HCT116 (cell line): ENCODE data around the gene ELL2.

ENCODE experiments used
- CEBPB ChIP-seq: IDR thresholded peaks from 2 replicates; pipeline ENCODE4 v1.6.1; 2012; ENCODE audit warnings: low read depth
- CTCF ChIP-seq, 3 experiments: fragments of 200-600 bp in 1 of 3; sonication (generic) in 1 of 3; IDR thresholded peaks in 2 of 3; conservative IDR thresholded peaks in 1 of 3; 2 replicates each; pipeline ENCODE4 v1.5.1; 2012 to 2017; ENCODE audit warnings: low read depth in 2 of 3, low read length in 2 of 3, antibody characterized with exemption in 1 of 3, borderline replicate concordance in 1 of 3, control low read depth in 1 of 3, mild to moderate bottlenecking in 1 of 3, mixed read lengths in 1 of 3, mixed run types in 1 of 3, moderate library complexity in 1 of 3; ENCODE audit not compliant: insufficient read depth in 1 of 3
- EZH2 ChIP-seq: fragments of 200-600 bp; sonication (generic); IDR thresholded peaks from 2 replicates; pipeline ENCODE4 v1.6.1; 2017; ENCODE audit warnings: antibody characterized with exemption, mixed run types
- EZH2phosphoT487 ChIP-seq: fragments of 200-600 bp; IDR thresholded peaks from 2 replicates; pipeline ENCODE4 v1.6.1; 2018; ENCODE audit warnings: antibody characterized with exemption, borderline replicate concordance
- POLR2A ChIP-seq: IDR thresholded peaks from 2 replicates; pipeline ENCODE4 v1.7.0; 2011; ENCODE audit warnings: borderline replicate concordance; ENCODE audit not compliant: insufficient read depth, insufficient read length; ENCODE audit errors: extremely low read depth
- POLR2AphosphoS5 ChIP-seq: IDR thresholded peaks from 2 replicates; pipeline ENCODE4 v1.6.1; 2011; ENCODE audit warnings: mild to moderate bottlenecking, low read depth, low read length, moderate library complexity
- REST ChIP-seq: IDR thresholded peaks from 2 replicates; pipeline ENCODE4 v1.6.1; 2012; ENCODE audit warnings: low read depth
- YY1 ChIP-seq: IDR thresholded peaks from 2 replicates; pipeline ENCODE4 v1.6.1; 2011; ENCODE audit warnings: low read length, low read depth, moderate library complexity, mild to moderate bottlenecking; ENCODE audit not compliant: insufficient replicate concordance; ENCODE audit errors: extremely low read depth
- ZNF274 ChIP-seq: fragments of 200-500 bp; sonication (Bioruptor generic); IDR thresholded peaks from 2 replicates; pipeline ENCODE4 v1.6.1; 2014; ENCODE audit warnings: mild to moderate bottlenecking, low read depth, low read length, inconsistent platforms
- TF ChIP-seq, protein P1 (sequence below): IDR thresholded peaks from 2 replicates; pipeline ENCODE4 v1.6.1; 2012

GRCh38 chr5:95967236-95967635, 5.6 kb upstream of the ELL2 start:
- TF ChIP-seq EZH2phosphoT487 (no peak), CTCF (IDR thresholded peaks at IDR 0.05 in 2 of 3, conservative IDR thresholded peaks at IDR 0.05 in 1 of 3; ENCODE audit: borderline replicate concordance in 1 of 3, insufficient read depth in 1 of 3, low read depth in 2 of 3, low read length in 2 of 3) (no peak), POLR2AphosphoS5 (no peak), EZH2 (no peak), YY1 (no peak), REST (no peak), ZNF274 (no peak), CEBPB (no peak), POLR2A (no peak)
- TF ChIP-seq, protein P1, sequence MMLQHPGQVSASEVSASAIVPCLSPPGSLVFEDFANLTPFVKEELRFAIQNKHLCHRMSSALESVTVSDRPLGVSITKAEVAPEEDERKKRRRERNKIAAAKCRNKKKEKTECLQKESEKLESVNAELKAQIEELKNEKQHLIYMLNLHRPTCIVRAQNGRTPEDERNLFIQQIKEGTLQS, result no peak
